ACC112 (cell line): ENCODE results near the gene LY6G6D.
A peak's percentile ranks its signal among the peaks of the same experiment; 100 is the strongest.

Experiments used
- H2AFZ ChIP-seq: fragments of 200-600 bp; sonication (generic); one replicate; pipeline ENCODE4 v1.6.0; 2017; ENCODE audit warnings: antibody characterized with exemption, low read length; ENCODE audit not compliant: unreplicated experiment
- H3K27ac ChIP-seq: fragments of 200-600 bp; sonication (generic); 2 replicates; pipeline ENCODE4 v1.5.1; 2014; ENCODE audit warnings: low read depth, mild to moderate bottlenecking, antibody characterized with exemption, low read length, moderate library complexity
- H3K27me3 ChIP-seq: fragments of 200-600 bp; sonication (generic); 2 replicates; pipeline ENCODE4 v1.6.1; 2014; ENCODE audit warnings: mild to moderate bottlenecking, antibody characterized with exemption, low read length, moderate library complexity, mixed read lengths; ENCODE audit not compliant: insufficient read depth
- H3K36me3 ChIP-seq: fragments of 200-600 bp; sonication (generic); 2 replicates; pipeline ENCODE4 v1.6.1; 2016; ENCODE audit warnings: mild to moderate bottlenecking, antibody characterized with exemption, low read length, moderate library complexity, mixed read lengths; ENCODE audit not compliant: insufficient read depth
- H3K4me1 ChIP-seq: fragments of 200-600 bp; sonication (generic); one replicate; pipeline ENCODE4 v1.6.1; 2016; ENCODE audit warnings: low read length, mixed read lengths; ENCODE audit not compliant: insufficient read depth, unreplicated experiment, control insufficient read depth
- H3K4me3 ChIP-seq: fragments of 200-600 bp; sonication (generic); 2 replicates; pipeline ENCODE4 v1.5.1; 2014; ENCODE audit warnings: mild to moderate bottlenecking, low read depth, low read length
- H3K79me2 ChIP-seq: fragments of 200-600 bp; sonication (generic); one replicate; pipeline ENCODE4 v1.6.0; 2016; ENCODE audit warnings: low read length; ENCODE audit not compliant: control insufficient read depth, unreplicated experiment, insufficient read depth

Gene LY6G6D

GRCh38 chr6:31729515-31729978 is 14.4 kb downstream of the LY6G6D start:
- H3K4me3 ChIP-seq: peak overlapping the region; percentile 81
- peak overlapping the region; percentile 74 for H3K27ac ChIP-seq

GRCh38 chr6:31729979-31730630 is 15.0 kb downstream of the LY6G6D start:
- peaks cover 22% of the 10 kb centered on the region; the same call in 1 of the 2 replicates for H3K36me3 ChIP-seq
- peaks cover 29% of the 10 kb centered on the region for H3K79me2 ChIP-seq
- peaks cover 37% of the 10 kb centered on the region for H3K4me1 ChIP-seq
- H3K27ac ChIP-seq: peak overlapping the region; percentile 74
- H2AFZ ChIP-seq: no peak overlapping the region
- H3K27me3 ChIP-seq: no peaks in the 10 kb centered on the region
- peak overlapping the region; percentile 81 for H3K4me3 ChIP-seq

More at GRCh38 chr6:31729515-31729978, 14.4 kb downstream of the LY6G6D start:
- peaks cover 22% of the 10 kb centered on the region; the same call in 1 of the 2 replicates for H3K36me3 ChIP-seq
- H2AFZ ChIP-seq: no peak overlapping the region
- H3K27me3 ChIP-seq: no peaks in the 10 kb centered on the region
- peaks cover 24% of the 10 kb centered on the region for H3K79me2 ChIP-seq
- H3K4me1 ChIP-seq: peaks cover 37% of the 10 kb centered on the region

GRCh38 chr6:31730631-31731086 is 15.5 kb downstream of the LY6G6D start:
- peaks cover 37% of the 10 kb centered on the region for H3K4me1 ChIP-seq
- no peak overlapping the region for H2AFZ ChIP-seq
- no peaks in the 10 kb centered on the region for H3K27me3 ChIP-seq
- peak overlapping the region; percentile 81 for H3K4me3 ChIP-seq
- peaks cover 22% of the 10 kb centered on the region; the same call in 1 of the 2 replicates for H3K36me3 ChIP-seq
- peaks cover 35% of the 10 kb centered on the region for H3K79me2 ChIP-seq
- peak overlapping the region; percentile 74 for H3K27ac ChIP-seq

GRCh38 chr6:31732029-31732428 is 16.9 kb downstream of the LY6G6D start:
- peaks cover 22% of the 10 kb centered on the region; the same call in 1 of the 2 replicates for H3K36me3 ChIP-seq
- H3K27me3 ChIP-seq: no peaks in the 10 kb centered on the region
- H3K4me3 ChIP-seq: no peak overlapping the region
- H3K27ac ChIP-seq: peak overlapping the region; percentile 3; the same call in 1 of the 2 replicates
- peaks cover 48% of the 10 kb centered on the region for H3K79me2 ChIP-seq
- H2AFZ ChIP-seq: no peak overlapping the region
- H3K4me1 ChIP-seq: peaks cover 42% of the 10 kb centered on the region

- Histone ChIP-seq H3K27ac (peak overlapping the region; percentile 79), H3K4me1 (peaks cover 55% of the 10 kb centered on the region), H3K79me2 (peaks cover 48% of the 10 kb centered on the region), H3K36me3 (peaks cover 22% of the 10 kb centered on the region; the same call in 1 of the 2 replicates), H2AFZ (no peak overlapping the region), H3K27me3 (no peaks in the 10 kb centered on the region), H3K4me3 (peak overlapping the region; percentile 93)
Measured at GRCh38 chr6:31733734-31734133, 18.6 kb downstream of the LY6G6D start.

GRCh38 chr6:31734247-31734820 is 19.2 kb downstream of the LY6G6D start:
- peaks cover 22% of the 10 kb centered on the region; the same call in 1 of the 2 replicates for H3K36me3 ChIP-seq
- peak overlapping the region; percentile 79 for H3K27ac ChIP-seq
- peaks cover 48% of the 10 kb centered on the region for H3K79me2 ChIP-seq
- no peaks in the 10 kb centered on the region for H3K27me3 ChIP-seq
- no peak overlapping the region for H2AFZ ChIP-seq
- peaks cover 56% of the 10 kb centered on the region for H3K4me1 ChIP-seq
- peak overlapping the region; percentile 93 for H3K4me3 ChIP-seq

- Histone ChIP-seq H3K27ac (peak overlapping the region; percentile 79), H3K27me3 (no peaks in the 10 kb centered on the region), H3K79me2 (peaks cover 48% of the 10 kb centered on the region), H3K4me3 (peak overlapping the region; percentile 93), H2AFZ (no peak overlapping the region), H3K36me3 (peaks cover 22% of the 10 kb centered on the region; the same call in 1 of the 2 replicates), H3K4me1 (peaks cover 57% of the 10 kb centered on the region)
Measured at GRCh38 chr6:31734821-31735406, 19.8 kb downstream of the LY6G6D start.

- H3K27ac ChIP-seq: peak within 1 kb of the TSS; percentile 89
- H3K36me3 ChIP-seq: peaks cover 22% of the 10 kb centered on the region; the same call in 1 of the 2 replicates
- peak within 1 kb of the TSS; percentile 57 for H2AFZ ChIP-seq
- H3K79me2 ChIP-seq: peaks cover 59% of the 10 kb centered on the region
- H3K4me3 ChIP-seq: peak within 1 kb of the TSS; percentile 93
- H3K4me1 ChIP-seq: peaks cover 52% of the 10 kb centered on the region
- H3K27me3 ChIP-seq: no peaks in the 10 kb centered on the region
Measured at GRCh38 chr6:31736021-31736767, 21.0 kb downstream of the LY6G6D start, which contains the start of gene CLIC1. TSS of gene CLIC1 (minus strand) at chr6:31736530. CDS start at chr6:31736300, 230 bp downstream.

GRCh38 chr6:31736768-31737314 is 21.7 kb downstream of the LY6G6D start:
- Histone ChIP-seq H3K4me1 (peaks cover 47% of the 10 kb centered on the region), H3K27me3 (no peaks in the 10 kb centered on the region), H3K27ac (peak overlapping the region; percentile 89), H3K79me2 (peaks cover 58% of the 10 kb centered on the region), H2AFZ (peak overlapping the region; percentile 57), H3K4me3 (peak overlapping the region; percentile 93), H3K36me3 (peaks cover 18% of the 10 kb centered on the region; the same call in 1 of the 2 replicates)
